ENCODE results near the gene PID1. TPM values are rescaled to one million over a fixed set of nuclear protein-coding genes. Genes with fewer than 3 reads are reported as not detected.
"Not testable (repeated sequence)": the region's sequence is repeated elsewhere in the genome, so short reads cannot be mapped to it uniquely, and the experiment has no call there.

Gene PID1
- total and polyA plus RNA-seq, 11 donors: 2.1 to 17.7 (median 7.1) TPM

DNA sequence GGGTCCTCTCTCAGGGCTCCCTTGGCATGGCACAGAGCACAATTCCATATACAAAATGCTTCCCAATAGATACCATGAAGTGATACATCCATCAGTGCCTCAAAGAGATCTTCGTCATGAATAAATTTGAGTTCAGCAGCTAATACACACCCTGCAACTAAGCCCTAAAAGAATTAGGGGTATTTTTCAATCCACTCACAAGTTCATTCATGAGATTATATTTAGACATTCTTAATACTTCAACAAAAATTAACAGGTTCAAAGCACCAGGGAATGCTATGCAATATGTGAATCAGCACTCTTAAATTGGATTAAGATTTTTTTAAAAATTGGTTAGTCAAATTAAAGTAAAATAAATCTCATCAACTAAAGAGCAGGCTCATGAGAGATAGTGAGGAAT lies 79.7 kb downstream of the PID1 start:
- peaks cover 0 to 18% (median 4%) of the 10 kb centered on the region in 12 donors for H3K9me3 ChIP-seq
- no peak overlapping the region for H3K4me3 ChIP-seq
- intact Hi-C loops (cut with DNase I): no loop called here
- ATAC-seq (no peak), DNase-seq (no peak)
- H3K27ac ChIP-seq: no peak overlapping the region
- no peaks in the 10 kb centered on the region for H3K27me3 ChIP-seq
- no peak for TF ChIP-seq POLR2A (IDR thresholded peaks at IDR 0.05)
- TF ChIP-seq, protein P1, sequence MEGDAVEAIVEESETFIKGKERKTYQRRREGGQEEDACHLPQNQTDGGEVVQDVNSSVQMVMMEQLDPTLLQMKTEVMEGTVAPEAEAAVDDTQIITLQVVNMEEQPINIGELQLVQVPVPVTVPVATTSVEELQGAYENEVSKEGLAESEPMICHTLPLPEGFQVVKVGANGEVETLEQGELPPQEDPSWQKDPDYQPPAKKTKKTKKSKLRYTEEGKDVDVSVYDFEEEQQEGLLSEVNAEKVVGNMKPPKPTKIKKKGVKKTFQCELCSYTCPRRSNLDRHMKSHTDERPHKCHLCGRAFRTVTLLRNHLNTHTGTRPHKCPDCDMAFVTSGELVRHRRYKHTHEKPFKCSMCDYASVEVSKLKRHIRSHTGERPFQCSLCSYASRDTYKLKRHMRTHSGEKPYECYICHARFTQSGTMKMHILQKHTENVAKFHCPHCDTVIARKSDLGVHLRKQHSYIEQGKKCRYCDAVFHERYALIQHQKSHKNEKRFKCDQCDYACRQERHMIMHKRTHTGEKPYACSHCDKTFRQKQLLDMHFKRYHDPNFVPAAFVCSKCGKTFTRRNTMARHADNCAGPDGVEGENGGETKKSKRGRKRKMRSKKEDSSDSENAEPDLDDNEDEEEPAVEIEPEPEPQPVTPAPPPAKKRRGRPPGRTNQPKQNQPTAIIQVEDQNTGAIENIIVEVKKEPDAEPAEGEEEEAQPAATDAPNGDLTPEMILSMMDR (IDR thresholded peaks at IDR 0.05): no peak
- H3K36me3 ChIP-seq: no peaks in the 10 kb centered on the region
- H3K4me1 ChIP-seq: no peaks in the 10 kb centered on the region
- WGBS, 4 donors: 81 to 92% (median 86%) methylated on average over 1 of the region's 1 CpG

DNA sequence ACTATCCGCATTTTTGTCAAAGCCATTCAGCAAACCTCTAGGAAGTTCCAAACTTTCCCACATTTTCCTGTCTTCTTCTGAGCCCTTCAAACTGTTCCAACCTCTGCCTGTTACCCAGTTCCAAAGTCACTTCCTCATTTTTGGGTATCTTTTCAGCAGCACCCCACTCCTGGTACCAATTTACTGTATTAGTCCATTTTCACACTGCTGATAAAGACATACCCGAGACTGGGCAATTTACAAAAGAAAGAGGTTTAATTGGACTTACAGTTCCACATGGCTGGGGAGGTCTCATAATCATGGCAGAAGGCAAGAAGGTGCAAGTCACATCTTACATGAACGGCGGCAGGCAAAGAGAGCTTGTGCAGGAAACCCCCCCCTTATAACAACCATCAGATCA lies 84.0 kb downstream of the PID1 start:
- intact Hi-C loops (cut with DNase I); H3K4me1 ChIP-seq; DNase-seq; H3K36me3 ChIP-seq; H3K27me3 ChIP-seq; H3K4me3 ChIP-seq; ATAC-seq; H3K27ac ChIP-seq: not testable (repeated sequence)
- WGBS, 4 donors: 65 to 78% (median 73%) methylated on average over 4 of the region's 4 CpGs
- H3K9me3 ChIP-seq: peaks cover 0 to 17% (median 4%) of the 10 kb centered on the region in 12 donors

DNA sequence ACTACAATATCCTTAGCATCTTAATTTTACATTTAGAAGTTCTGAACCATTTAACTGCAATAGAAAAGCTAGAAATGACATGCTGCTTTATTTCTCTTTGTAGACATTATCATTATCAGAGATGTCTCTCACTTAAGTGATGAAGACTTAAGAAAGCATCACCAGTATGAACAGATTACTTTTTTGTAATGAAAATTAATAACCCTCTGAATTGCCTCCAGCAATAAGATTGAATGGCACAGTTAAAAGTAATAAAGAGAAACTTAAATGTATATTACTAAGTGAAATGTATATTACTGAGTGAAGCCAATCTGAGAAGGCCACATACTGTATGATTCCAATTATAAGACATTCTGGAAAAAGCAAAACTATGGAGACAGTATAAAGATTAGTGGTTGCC lies 89.4 kb downstream of the PID1 start:
- TF ChIP-seq POLR2A (IDR thresholded peaks at IDR 0.05): no peak
- TF ChIP-seq, protein P1 (IDR thresholded peaks at IDR 0.05): no peak
- Histone ChIP-seq H3K9me3 (peaks cover 0 to 7% (median 0%) of the 10 kb centered on the region in 12 donors), H3K27ac (no peak overlapping the region), H3K4me1 (peaks cover 0 to 16% (median 0%) of the 10 kb centered on the region in 12 donors), H3K36me3 (no peaks in the 10 kb centered on the region), H3K27me3 (no peaks in the 10 kb centered on the region), H3K4me3 (no peak overlapping the region)
- no peak for ATAC-seq
- DNase-seq: no peak
- intact Hi-C loops (cut with DNase I): no loop called here

GRCh38 chr2:229180658-229181057 lies 90.4 kb downstream of the PID1 start:
- ATAC-seq: no peak
- Histone ChIP-seq H3K4me1 (peaks cover 0 to 16% (median 0%) of the 10 kb centered on the region in 12 donors), H3K27me3 (no peaks in the 10 kb centered on the region), H3K36me3 (no peaks in the 10 kb centered on the region), H3K4me3 (no peak overlapping the region), H3K9me3 (no peaks in the 10 kb centered on the region), H3K27ac (no peak overlapping the region)
- 94 to 97% (median 96%) methylated on average over 26 of the region's 26 CpGs for WGBS, 4 donors
- TF ChIP-seq, protein P1 (IDR thresholded peaks at IDR 0.05): no peak
- TF ChIP-seq POLR2A (IDR thresholded peaks at IDR 0.05): no peak
- DNase-seq: no peak
- intact Hi-C loops (cut with DNase I): no loop called here

DNA sequence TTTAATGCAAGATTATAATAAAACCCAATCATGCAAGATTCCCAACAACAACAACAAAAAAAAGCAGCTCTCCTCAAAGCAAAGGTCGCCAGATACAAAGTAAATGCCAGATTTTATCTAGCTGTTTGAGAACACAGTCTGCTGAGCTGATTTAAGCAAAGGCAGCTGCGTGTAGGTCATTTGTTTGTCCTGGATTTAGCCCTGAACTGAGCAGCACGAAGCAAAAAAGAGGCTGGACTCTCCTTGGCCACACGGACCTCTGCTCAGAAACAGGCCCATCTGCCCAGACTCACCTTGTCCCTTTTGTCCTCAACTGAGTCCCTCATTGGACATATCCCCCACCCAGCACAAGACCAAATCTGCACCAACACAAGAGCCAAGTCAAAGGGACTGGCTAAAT lies 91.5 kb downstream of the PID1 start:
- ATAC-seq: peak; percentile 57 to 80 (median 74)
- H3K9me3 ChIP-seq: peaks cover 0 to 4% (median 0%) of the 10 kb centered on the region in 12 donors
- peaks cover 0 to 16% (median 0%) of the 10 kb centered on the region in 12 donors for H3K4me1 ChIP-seq
- H3K27ac ChIP-seq: peak overlapping the region in 4 of 12 donors; percentile 29 to 66 (median 50)
- intact Hi-C loops (cut with DNase I): no loop called here
- TF ChIP-seq POLR2A (IDR thresholded peaks at IDR 0.05): no peak
- TF ChIP-seq, protein P1 (IDR thresholded peaks at IDR 0.05): no peak
- no peaks in the 10 kb centered on the region for H3K27me3 ChIP-seq
- H3K36me3 ChIP-seq: no peaks in the 10 kb centered on the region
- DNase-seq: peak in 1 of 5 donors; percentile 9
- WGBS, 4 donors: 33 to 50% (median 34%) methylated on average over 4 of the region's 4 CpGs
- H3K4me3 ChIP-seq: no peak overlapping the region
